SU-DHL-6 (cell line): ENCODE data around the gene ZNF18.

Source experiments
- EZH2phosphoT487 ChIP-seq: fragments of 200-600 bp; sonication (generic), shearing (Covaris generic); conservative IDR thresholded peaks from 2 replicates; pipeline ENCODE4 v1.6.1; 2018; ENCODE audit warnings: mild to moderate bottlenecking, antibody characterized with exemption, low read length, moderate library complexity, mixed read lengths
- TF ChIP-seq, protein P1 (sequence below): fragments of 200-600 bp; sonication (generic); IDR thresholded peaks from one replicate; pipeline ENCODE4 v1.5.1; 2017; ENCODE audit warnings: antibody characterized with exemption, mild to moderate bottlenecking, low read length, moderate library complexity; ENCODE audit not compliant: insufficient read depth, poor library complexity, severe bottlenecking

GRCh38 chr17:11943759-11944347 lies 53.4 kb downstream of the ZNF18 start:
- TF ChIP-seq, protein P1, sequence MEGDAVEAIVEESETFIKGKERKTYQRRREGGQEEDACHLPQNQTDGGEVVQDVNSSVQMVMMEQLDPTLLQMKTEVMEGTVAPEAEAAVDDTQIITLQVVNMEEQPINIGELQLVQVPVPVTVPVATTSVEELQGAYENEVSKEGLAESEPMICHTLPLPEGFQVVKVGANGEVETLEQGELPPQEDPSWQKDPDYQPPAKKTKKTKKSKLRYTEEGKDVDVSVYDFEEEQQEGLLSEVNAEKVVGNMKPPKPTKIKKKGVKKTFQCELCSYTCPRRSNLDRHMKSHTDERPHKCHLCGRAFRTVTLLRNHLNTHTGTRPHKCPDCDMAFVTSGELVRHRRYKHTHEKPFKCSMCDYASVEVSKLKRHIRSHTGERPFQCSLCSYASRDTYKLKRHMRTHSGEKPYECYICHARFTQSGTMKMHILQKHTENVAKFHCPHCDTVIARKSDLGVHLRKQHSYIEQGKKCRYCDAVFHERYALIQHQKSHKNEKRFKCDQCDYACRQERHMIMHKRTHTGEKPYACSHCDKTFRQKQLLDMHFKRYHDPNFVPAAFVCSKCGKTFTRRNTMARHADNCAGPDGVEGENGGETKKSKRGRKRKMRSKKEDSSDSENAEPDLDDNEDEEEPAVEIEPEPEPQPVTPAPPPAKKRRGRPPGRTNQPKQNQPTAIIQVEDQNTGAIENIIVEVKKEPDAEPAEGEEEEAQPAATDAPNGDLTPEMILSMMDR, result no peak
- TF ChIP-seq EZH2phosphoT487, result no peak
